GM23248 (cell line): Measurements from ENCODE around the gene CNKSR3.

Experiments
- EZH2 ChIP-seq: fragments of 200-600 bp; sonication (generic); IDR thresholded peaks from 2 replicates; pipeline ENCODE4 v1.6.1; 2018; ENCODE audit warnings: antibody characterized with exemption, mild to moderate bottlenecking; ENCODE audit not compliant: insufficient read depth, poor library complexity, severe bottlenecking
- EZH2phosphoT487 ChIP-seq: fragments of 200-600 bp; sonication (generic); IDR thresholded peaks from 2 replicates; pipeline ENCODE4 v1.6.1; 2018; ENCODE audit warnings: antibody characterized with exemption, moderate library complexity, mild to moderate bottlenecking, low read depth; ENCODE audit not compliant: insufficient read depth

DNA sequence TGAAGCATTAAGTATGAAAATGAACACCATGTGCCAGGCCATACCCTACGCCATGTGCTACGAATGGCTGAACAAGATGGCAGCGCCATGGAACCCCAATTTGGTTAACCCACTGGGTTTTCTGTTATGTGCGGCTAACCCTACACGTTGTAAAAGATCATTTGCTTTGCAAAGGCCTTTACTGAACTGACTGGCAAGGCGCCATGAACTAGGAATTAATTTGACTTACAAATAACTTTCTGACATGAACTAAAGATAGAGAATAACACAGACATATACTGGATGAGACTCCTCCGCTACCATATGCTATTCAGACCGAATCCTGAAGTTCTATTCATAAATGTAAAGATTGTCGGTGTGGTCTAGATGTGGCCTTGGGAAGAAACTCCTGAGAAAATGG lies 3.9 kb downstream of the CNKSR3 start:
- TF ChIP-seq EZH2phosphoT487 (no peak), EZH2 (no peak)
